ENCODE measurements around the gene KLHL40. TPM values are rescaled to one million over a fixed set of nuclear protein-coding genes. Genes with fewer than 3 reads are reported as not detected.

The KLHL40 gene
- polyA plus RNA-seq, 1 experiment = not detected

GRCh38 chr3:42706721-42707619 is 21.6 kb downstream of the KLHL40 start:
- ChIA-PET POLR2A (no interaction called here), CTCF (no interaction called here)
- TF ChIP-seq CTCF (IDR thresholded peaks at IDR 0.05; ENCODE audit: low read depth, low read length) = no peak
- Histone ChIP-seq H3K27ac (ENCODE audit: low read depth, low read length) (no peak overlapping the region), H3K27me3 (ENCODE audit: control insufficient read depth, insufficient read depth, low read length) (peaks cover 22% of the 10 kb centered on the region), H3K9me3 (ENCODE audit: control insufficient read depth, insufficient read depth, low read length) (no peaks in the 10 kb centered on the region), H3K4me3 (ENCODE audit: low read depth, low read length) (no peak overlapping the region)
- no peak for DNase-seq (ENCODE audit: low read depth, low spot score)

GRCh38 chr3:42707620-42708355 is 22.5 kb downstream of the KLHL40 start:
- Histone ChIP-seq H3K27ac (ENCODE audit: low read depth, low read length) (no peak overlapping the region), H3K9me3 (ENCODE audit: control insufficient read depth, insufficient read depth, low read length) (no peaks in the 10 kb centered on the region), H3K4me3 (ENCODE audit: low read depth, low read length) (no peak overlapping the region), H3K27me3 (ENCODE audit: control insufficient read depth, insufficient read depth, low read length) (peaks cover 27% of the 10 kb centered on the region)
- DNase-seq (ENCODE audit: low read depth, low spot score) = no peak
- ChIA-PET POLR2A (no interaction called here), CTCF (no interaction called here)
- no peak for TF ChIP-seq CTCF (IDR thresholded peaks at IDR 0.05; ENCODE audit: low read depth, low read length)

- Histone ChIP-seq H3K27ac (ENCODE audit: low read depth, low read length) (no peak overlapping the region), H3K4me3 (ENCODE audit: low read depth, low read length) (no peak overlapping the region), H3K27me3 (ENCODE audit: control insufficient read depth, insufficient read depth, low read length) (peaks cover 34% of the 10 kb centered on the region), H3K9me3 (ENCODE audit: control insufficient read depth, insufficient read depth, low read length) (no peaks in the 10 kb centered on the region)
- TF ChIP-seq CTCF (IDR thresholded peaks at IDR 0.05; ENCODE audit: low read depth, low read length) = no peak
- no peak for DNase-seq (ENCODE audit: low read depth, low spot score)
- ChIA-PET CTCF (no interaction called here), POLR2A (no interaction called here)
These were observed 23.3 kb downstream of the KLHL40 start for GRCh38 chr3:42708611-42709151.

- Histone ChIP-seq H3K27me3 (ENCODE audit: control insufficient read depth, insufficient read depth, low read length) (peaks cover 42% of the 10 kb centered on the region), H3K4me3 (ENCODE audit: low read depth, low read length) (no peak overlapping the region), H3K27ac (ENCODE audit: low read depth, low read length) (no peak overlapping the region), H3K9me3 (ENCODE audit: control insufficient read depth, insufficient read depth, low read length) (no peaks in the 10 kb centered on the region)
- POLR2A ChIA-PET = no interaction called here
- TF ChIP-seq CTCF (IDR thresholded peaks at IDR 0.05; ENCODE audit: low read depth, low read length) = no peak
- CTCF ChIA-PET = interaction anchor here (1.2 kb wide), 1 partner anchor 36 kb away, joined by 3 read pairs; no protein-coding TSS in a partner anchor
- DNase-seq (ENCODE audit: low read depth, low spot score) = no peak
These were observed 24.3 kb downstream of the KLHL40 start for GRCh38 chr3:42709621-42710020.
